ENCODE results near the gene PDZD2. TPM values are rescaled to one million over a fixed set of nuclear protein-coding genes. Genes with fewer than 3 reads are reported as not detected.

PDZD2 gene
- total and polyA plus RNA-seq, 12 donors = 2.2 to 10.3 (median 5.0) TPM

- no peak for DNase-seq
- WGBS, 4 donors = 76 to 85% (median 84%) methylated on average over 2 to 3 of the region's 3 CpGs
Observed at GRCh38 chr5:31880449-31880848, 241.5 kb downstream of the PDZD2 start.

GRCh38 chr5:31884896-31885295 lies 246.0 kb downstream of the PDZD2 start:
- intact Hi-C loops (cut with DNase I) = no loop called here
- Histone ChIP-seq H3K36me3 (replicated peaks in 1 of 2) (no peaks in the 10 kb centered on the region), H3K27ac (no peak overlapping the region), H3K9me3 (replicated peaks in 1 of 3) (no peaks in the 10 kb centered on the region), H3K27me3 (no peaks in the 10 kb centered on the region), H3K4me1 (replicated peaks in 1 of 2) (no peaks in the 10 kb centered on the region), H3K4me3 (no peak overlapping the region)
- no peak for DNase-seq
- TF ChIP-seq POLR2A (IDR thresholded peaks at IDR 0.05) (no peak), CTCF (IDR thresholded peaks at IDR 0.05) (no peak)
- 65 to 76% (median 71%) methylated on average over 5 of the region's 5 CpGs for WGBS, 4 donors

More at GRCh38 chr5:31880449-31880848, 241.5 kb downstream of the PDZD2 start:
- H3K9me3 ChIP-seq (replicated peaks in 1 of 3) = no peaks in the 10 kb centered on the region
- no peaks in the 10 kb centered on the region for H3K27me3 ChIP-seq
- H3K27ac ChIP-seq = no peak overlapping the region
- no peak for TF ChIP-seq POLR2A (IDR thresholded peaks at IDR 0.05)
- no peak for TF ChIP-seq CTCF (IDR thresholded peaks at IDR 0.05)
- H3K4me1 ChIP-seq (replicated peaks in 1 of 2) = no peaks in the 10 kb centered on the region
- no peak overlapping the region for H3K4me3 ChIP-seq
- no peaks in the 10 kb centered on the region for H3K36me3 ChIP-seq (replicated peaks in 1 of 2)
- intact Hi-C loops (cut with DNase I) = no loop called here

GRCh38 chr5:31886206-31886605 lies 247.3 kb downstream of the PDZD2 start:
- no peak for DNase-seq
- no peaks in the 10 kb centered on the region for H3K27me3 ChIP-seq
- WGBS, 4 donors = 33 to 65% (median 46%) methylated on average over 4 of the region's 4 CpGs
- no peak overlapping the region for H3K27ac ChIP-seq
- TF ChIP-seq CTCF (IDR thresholded peaks at IDR 0.05) (no peak), POLR2A (IDR thresholded peaks at IDR 0.05) (no peak)
- H3K36me3 ChIP-seq (replicated peaks in 1 of 2) = no peaks in the 10 kb centered on the region
- H3K4me3 ChIP-seq = no peak overlapping the region
- H3K9me3 ChIP-seq (replicated peaks in 1 of 3) = no peaks in the 10 kb centered on the region
- intact Hi-C loops (cut with DNase I) = no loop called here
- H3K4me1 ChIP-seq (replicated peaks in 1 of 2) = no peaks in the 10 kb centered on the region

GRCh38 chr5:31887556-31887955 lies 248.6 kb downstream of the PDZD2 start:
- no peak for TF ChIP-seq CTCF (IDR thresholded peaks at IDR 0.05)
- TF ChIP-seq POLR2A (IDR thresholded peaks at IDR 0.05) = no peak
- intact Hi-C loops (cut with DNase I) = no loop called here
- no peaks in the 10 kb centered on the region for H3K27me3 ChIP-seq
- no peak for DNase-seq
- WGBS, 4 donors = 69 to 81% (median 77%) methylated on average over 7 of the region's 7 CpGs
- no peaks in the 10 kb centered on the region for H3K9me3 ChIP-seq (replicated peaks in 1 of 3)
- H3K4me1 ChIP-seq (replicated peaks in 1 of 2) = no peaks in the 10 kb centered on the region
- no peak overlapping the region for H3K27ac ChIP-seq
- H3K4me3 ChIP-seq = no peak overlapping the region
- H3K36me3 ChIP-seq (replicated peaks in 1 of 2) = no peaks in the 10 kb centered on the region
